ENCODE results near the gene TMEM165.

DNA sequence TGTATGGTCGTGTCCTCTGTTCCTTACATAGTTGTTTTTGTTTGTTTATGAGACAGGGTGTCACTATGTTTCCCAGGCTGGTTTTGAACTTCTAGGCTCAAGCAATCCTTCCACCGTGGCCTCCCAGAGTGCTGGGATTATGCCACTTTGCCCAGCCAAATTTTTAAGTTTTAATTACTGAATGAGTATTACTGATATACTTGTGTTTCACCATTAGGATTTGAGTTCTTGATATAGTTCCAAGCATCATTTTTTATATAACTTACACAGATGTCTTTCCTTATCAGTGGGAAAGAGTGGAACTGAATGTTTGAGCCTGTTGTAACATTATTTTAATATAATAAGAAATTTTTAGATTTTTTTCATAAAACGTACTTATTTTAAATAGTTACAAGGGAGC, 20.4 kb downstream of the TMEM165 start:
- TF ChIP-seq ZNF157 (tag by site-specific recombination; IDR thresholded peaks at IDR 0.05) (no peak), ZNF529 (tag by site-specific recombination; IDR thresholded peaks at IDR 0.05; ENCODE audit: insufficient replicate concordance) (no peak), ZNF214 (tag by site-specific recombination; IDR thresholded peaks at IDR 0.05; ENCODE audit: borderline replicate concordance) (no peak), ZNF626 (tag by site-specific recombination; IDR thresholded peaks at IDR 0.05) (no peak), ZNF302 (tag by site-specific recombination; IDR thresholded peaks at IDR 0.05; ENCODE audit: low read depth) (no peak)
- TF ChIP-seq, protein P1, sequence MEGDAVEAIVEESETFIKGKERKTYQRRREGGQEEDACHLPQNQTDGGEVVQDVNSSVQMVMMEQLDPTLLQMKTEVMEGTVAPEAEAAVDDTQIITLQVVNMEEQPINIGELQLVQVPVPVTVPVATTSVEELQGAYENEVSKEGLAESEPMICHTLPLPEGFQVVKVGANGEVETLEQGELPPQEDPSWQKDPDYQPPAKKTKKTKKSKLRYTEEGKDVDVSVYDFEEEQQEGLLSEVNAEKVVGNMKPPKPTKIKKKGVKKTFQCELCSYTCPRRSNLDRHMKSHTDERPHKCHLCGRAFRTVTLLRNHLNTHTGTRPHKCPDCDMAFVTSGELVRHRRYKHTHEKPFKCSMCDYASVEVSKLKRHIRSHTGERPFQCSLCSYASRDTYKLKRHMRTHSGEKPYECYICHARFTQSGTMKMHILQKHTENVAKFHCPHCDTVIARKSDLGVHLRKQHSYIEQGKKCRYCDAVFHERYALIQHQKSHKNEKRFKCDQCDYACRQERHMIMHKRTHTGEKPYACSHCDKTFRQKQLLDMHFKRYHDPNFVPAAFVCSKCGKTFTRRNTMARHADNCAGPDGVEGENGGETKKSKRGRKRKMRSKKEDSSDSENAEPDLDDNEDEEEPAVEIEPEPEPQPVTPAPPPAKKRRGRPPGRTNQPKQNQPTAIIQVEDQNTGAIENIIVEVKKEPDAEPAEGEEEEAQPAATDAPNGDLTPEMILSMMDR (tag by site-specific recombination; IDR thresholded peaks at IDR 0.05): no peak
- TF ChIP-seq, protein P2, sequence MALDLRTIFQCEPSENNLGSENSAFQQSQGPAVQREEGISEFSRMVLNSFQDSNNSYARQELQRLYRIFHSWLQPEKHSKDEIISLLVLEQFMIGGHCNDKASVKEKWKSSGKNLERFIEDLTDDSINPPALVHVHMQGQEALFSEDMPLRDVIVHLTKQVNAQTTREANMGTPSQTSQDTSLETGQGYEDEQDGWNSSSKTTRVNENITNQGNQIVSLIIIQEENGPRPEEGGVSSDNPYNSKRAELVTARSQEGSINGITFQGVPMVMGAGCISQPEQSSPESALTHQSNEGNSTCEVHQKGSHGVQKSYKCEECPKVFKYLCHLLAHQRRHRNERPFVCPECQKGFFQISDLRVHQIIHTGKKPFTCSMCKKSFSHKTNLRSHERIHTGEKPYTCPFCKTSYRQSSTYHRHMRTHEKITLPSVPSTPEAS (tag by site-specific recombination; IDR thresholded peaks at IDR 0.05): no peak

Data from HEK293 (cell line).